NAMALWA (cell line): ENCODE data around the gene PATE4.

Source experiments
- DNase-seq: peaks from one replicate; pipeline ENCODE4 v3.0.0-alpha.2; 2015; ENCODE audit warnings: low spot score

The PATE4 gene

GRCh38 chr11:125887373-125888324 is 54.5 kb downstream of the PATE4 start, which contains the start of gene HYLS1:
HYLS1 (plus strand) TSS chr11:125887668; CDS start chr11:125899369, 11,701 bp downstream.
- peak; percentile 96 for DNase-seq
